ENCODE results near the gene DIP2C. TPM values are rescaled to one million over a fixed set of nuclear protein-coding genes. Genes with fewer than 3 reads are reported as not detected.
"Not testable (repeated sequence)": the region's sequence is repeated elsewhere in the genome, so short reads cannot be mapped to it uniquely, and the experiment has no call there.

DIP2C gene
- total RNA-seq, 2 donors from 2014 or later, result 13.0 to 13.7 TPM

DNA sequence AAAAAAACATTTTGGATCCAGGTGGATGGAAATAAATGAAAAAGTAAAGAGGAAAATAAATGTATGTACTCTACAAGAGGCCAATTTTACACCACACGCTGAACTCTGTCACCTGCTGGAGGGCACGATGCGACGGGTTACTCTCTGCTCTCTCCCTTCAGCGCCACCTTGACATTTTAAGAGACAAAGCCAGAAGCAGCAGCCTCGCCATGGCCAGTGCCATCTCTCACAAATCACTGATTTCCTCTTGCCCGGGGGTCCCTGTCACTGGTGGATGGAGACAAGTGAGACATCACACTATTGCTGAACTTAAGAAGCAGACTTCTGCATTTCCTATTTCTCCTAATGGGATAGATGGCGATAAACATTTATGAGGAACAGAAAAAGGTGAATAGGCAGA is 364.2 kb downstream of the DIP2C start:
- no peaks in the 10 kb centered on the region for H3K27me3 Mint-ChIP-seq (ENCODE audit: insufficient read depth)
- Histone ChIP-seq H3K27me3 (ENCODE audit: control insufficient read depth, insufficient read depth, low read length, poor library complexity, severe bottlenecking) (no peaks in the 10 kb centered on the region), H3K4me3 (ENCODE audit: low read length) (no peak overlapping the region), H3K9ac (ENCODE audit: extremely low read depth, low read length, poor library complexity, severe bottlenecking) (no peak overlapping the region), H3K36me3 (ENCODE audit: control insufficient read depth, insufficient read depth, low read length) (peaks cover 29% of the 10 kb centered on the region), H3K27ac (ENCODE audit: low read depth, low read length) (no peak overlapping the region), H3K9me3 (ENCODE audit: control insufficient read depth, low read length) (no peaks in the 10 kb centered on the region), H3K4me1 (ENCODE audit: control insufficient read depth, insufficient read depth, low read length) (no peaks in the 10 kb centered on the region)
- WGBS, 2 experiments (ENCODE audit: insufficient coverage in 1 of 2, insufficient read length in 1 of 2), result 93 to 97% methylated on average over 8 of the region's 8 CpGs
- H3K27ac Mint-ChIP-seq, result no peak overlapping the region
- H3K36me3 Mint-ChIP-seq (ENCODE audit: low read depth), result peaks cover 51% of the 10 kb centered on the region
- H3K4me3 Mint-ChIP-seq, result no peak overlapping the region
- peaks cover 6% of the 10 kb centered on the region for H3K4me1 Mint-ChIP-seq
- TF ChIP-seq, protein P1, sequence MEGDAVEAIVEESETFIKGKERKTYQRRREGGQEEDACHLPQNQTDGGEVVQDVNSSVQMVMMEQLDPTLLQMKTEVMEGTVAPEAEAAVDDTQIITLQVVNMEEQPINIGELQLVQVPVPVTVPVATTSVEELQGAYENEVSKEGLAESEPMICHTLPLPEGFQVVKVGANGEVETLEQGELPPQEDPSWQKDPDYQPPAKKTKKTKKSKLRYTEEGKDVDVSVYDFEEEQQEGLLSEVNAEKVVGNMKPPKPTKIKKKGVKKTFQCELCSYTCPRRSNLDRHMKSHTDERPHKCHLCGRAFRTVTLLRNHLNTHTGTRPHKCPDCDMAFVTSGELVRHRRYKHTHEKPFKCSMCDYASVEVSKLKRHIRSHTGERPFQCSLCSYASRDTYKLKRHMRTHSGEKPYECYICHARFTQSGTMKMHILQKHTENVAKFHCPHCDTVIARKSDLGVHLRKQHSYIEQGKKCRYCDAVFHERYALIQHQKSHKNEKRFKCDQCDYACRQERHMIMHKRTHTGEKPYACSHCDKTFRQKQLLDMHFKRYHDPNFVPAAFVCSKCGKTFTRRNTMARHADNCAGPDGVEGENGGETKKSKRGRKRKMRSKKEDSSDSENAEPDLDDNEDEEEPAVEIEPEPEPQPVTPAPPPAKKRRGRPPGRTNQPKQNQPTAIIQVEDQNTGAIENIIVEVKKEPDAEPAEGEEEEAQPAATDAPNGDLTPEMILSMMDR (conservative IDR thresholded peaks at IDR 0.05), result no peak
- DNase-seq, result no peak
- peaks cover 6% of the 10 kb centered on the region for H3K9me3 Mint-ChIP-seq

DNA sequence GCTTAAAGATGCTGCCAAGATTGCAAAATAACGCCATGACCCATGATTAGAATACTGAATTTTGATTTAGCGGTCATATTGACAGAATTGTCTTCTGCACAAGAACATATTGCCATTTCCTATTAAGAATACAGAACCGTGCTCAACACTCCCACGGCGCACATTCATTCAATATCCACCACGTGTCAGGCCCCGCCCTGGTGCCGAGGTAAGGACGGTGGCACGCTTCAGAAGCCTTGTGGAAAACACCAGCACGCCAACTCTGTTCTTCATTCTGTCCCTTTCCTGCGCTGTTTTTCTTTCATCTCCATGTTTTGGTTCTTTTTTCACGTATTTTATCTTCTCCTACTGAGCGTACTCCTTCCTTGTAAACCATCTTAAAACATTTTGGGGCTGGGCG is 364.9 kb downstream of the DIP2C start:
- peaks cover 55% of the 10 kb centered on the region for H3K36me3 Mint-ChIP-seq (ENCODE audit: low read depth)
- Histone ChIP-seq H3K27ac (ENCODE audit: low read depth, low read length) (no peak overlapping the region), H3K9me3 (ENCODE audit: control insufficient read depth, low read length) (no peaks in the 10 kb centered on the region), H3K9ac (ENCODE audit: extremely low read depth, low read length, poor library complexity, severe bottlenecking) (no peak overlapping the region), H3K4me3 (ENCODE audit: low read length) (no peak overlapping the region), H3K27me3 (ENCODE audit: control insufficient read depth, insufficient read depth, low read length, poor library complexity, severe bottlenecking) (no peaks in the 10 kb centered on the region), H3K4me1 (ENCODE audit: control insufficient read depth, insufficient read depth, low read length) (no peaks in the 10 kb centered on the region), H3K36me3 (ENCODE audit: control insufficient read depth, insufficient read depth, low read length) (peaks cover 34% of the 10 kb centered on the region)
- H3K4me1 Mint-ChIP-seq, result peaks cover 5% of the 10 kb centered on the region
- peaks cover 6% of the 10 kb centered on the region for H3K9me3 Mint-ChIP-seq
- no peak overlapping the region for H3K4me3 Mint-ChIP-seq
- H3K27me3 Mint-ChIP-seq (ENCODE audit: insufficient read depth), result no peaks in the 10 kb centered on the region
- WGBS, 2 experiments (ENCODE audit: insufficient coverage in 1 of 2, insufficient read length in 1 of 2), result 94 to 95% methylated on average over 15 of the region's 15 CpGs
- DNase-seq, result no peak
- H3K27ac Mint-ChIP-seq, result no peak overlapping the region
- TF ChIP-seq, protein P1 (conservative IDR thresholded peaks at IDR 0.05), result no peak

DNA sequence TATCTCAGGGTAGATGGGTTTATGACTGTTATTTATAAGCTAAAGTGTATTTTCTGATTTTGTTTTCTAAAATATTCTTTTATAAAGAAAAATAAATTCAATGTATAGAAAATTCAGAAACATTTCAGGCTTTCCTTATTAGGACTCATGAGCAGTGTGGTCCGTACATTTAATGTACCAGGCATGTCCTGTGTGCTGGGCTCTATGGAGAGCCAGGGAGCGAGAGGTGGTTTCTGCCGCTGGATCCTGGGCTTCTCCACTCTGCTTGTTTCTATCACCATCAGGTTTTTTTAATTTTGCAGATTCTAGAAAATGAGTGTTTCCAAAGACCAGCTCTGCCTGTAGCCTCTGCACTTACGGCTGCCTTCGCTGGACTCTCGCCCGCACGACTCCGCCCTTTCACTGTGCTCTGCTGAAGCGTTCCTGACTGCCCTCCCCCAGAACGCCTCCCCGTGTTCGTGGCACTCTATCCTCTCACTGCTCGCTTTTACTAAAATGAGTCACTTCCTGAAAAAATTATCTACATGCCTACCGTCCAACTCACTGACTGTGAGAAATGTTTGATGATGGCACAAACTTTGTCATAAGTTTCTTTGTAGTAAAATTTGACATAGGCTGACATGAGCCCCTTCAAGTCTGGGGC is 365.7 kb downstream of the DIP2C start:
- peaks cover 55% of the 10 kb centered on the region for H3K36me3 Mint-ChIP-seq (ENCODE audit: low read depth)
- 85 to 88% methylated on average over 9 to 15 of the region's 15 CpGs for WGBS, 2 experiments (ENCODE audit: insufficient coverage in 1 of 2, insufficient read length in 1 of 2)
- Histone ChIP-seq H3K9ac (ENCODE audit: extremely low read depth, low read length, poor library complexity, severe bottlenecking) (no peak overlapping the region), H3K4me1 (ENCODE audit: control insufficient read depth, insufficient read depth, low read length) (no peaks in the 10 kb centered on the region), H3K4me3 (ENCODE audit: low read length) (no peak overlapping the region), H3K27me3 (ENCODE audit: control insufficient read depth, insufficient read depth, low read length, poor library complexity, severe bottlenecking) (no peaks in the 10 kb centered on the region), H3K9me3 (ENCODE audit: control insufficient read depth, low read length) (no peaks in the 10 kb centered on the region), H3K27ac (ENCODE audit: low read depth, low read length) (no peak overlapping the region), H3K36me3 (ENCODE audit: control insufficient read depth, insufficient read depth, low read length) (peaks cover 37% of the 10 kb centered on the region)
- DNase-seq, result no peak
- TF ChIP-seq, protein P1 (conservative IDR thresholded peaks at IDR 0.05), result no peak
- H3K27me3 Mint-ChIP-seq (ENCODE audit: insufficient read depth), result no peaks in the 10 kb centered on the region
- H3K27ac Mint-ChIP-seq, result no peak overlapping the region
- H3K9me3 Mint-ChIP-seq, result peaks cover 6% of the 10 kb centered on the region
- H3K4me3 Mint-ChIP-seq, result no peak overlapping the region
- no peaks in the 10 kb centered on the region for H3K4me1 Mint-ChIP-seq

DNA sequence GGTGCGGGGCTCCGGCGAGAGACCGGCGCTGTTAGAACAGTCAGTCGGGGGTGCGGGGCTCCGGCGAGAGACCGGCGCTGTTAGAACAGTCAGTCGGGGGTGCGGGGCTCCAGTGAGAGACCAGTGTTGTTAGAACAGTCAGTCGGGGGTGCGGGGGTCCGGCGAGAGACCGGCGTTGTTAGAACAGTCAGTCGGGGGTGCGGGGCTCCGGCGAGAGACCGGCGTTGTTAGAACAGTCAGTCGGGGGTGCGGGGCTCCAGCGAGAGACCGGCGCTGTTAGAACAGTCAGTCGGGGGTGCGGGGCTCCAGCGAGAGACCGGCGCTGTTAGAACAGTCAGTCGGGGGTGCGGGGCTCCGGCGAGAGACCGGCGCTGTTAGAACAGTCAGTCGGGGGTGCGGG is 366.4 kb downstream of the DIP2C start:
- H3K27ac ChIP-seq (ENCODE audit: low read depth, low read length); H3K9me3 ChIP-seq (ENCODE audit: control insufficient read depth, low read length); H3K4me3 Mint-ChIP-seq; H3K4me1 Mint-ChIP-seq; H3K27me3 Mint-ChIP-seq (ENCODE audit: insufficient read depth); H3K4me1 ChIP-seq (ENCODE audit: control insufficient read depth, insufficient read depth, low read length); H3K27me3 ChIP-seq (ENCODE audit: control insufficient read depth, insufficient read depth, low read length, poor library complexity, severe bottlenecking); DNase-seq; H3K4me3 ChIP-seq (ENCODE audit: low read length); H3K27ac Mint-ChIP-seq; H3K9ac ChIP-seq (ENCODE audit: extremely low read depth, low read length, poor library complexity, severe bottlenecking); H3K9me3 Mint-ChIP-seq: not testable (repeated sequence)
- H3K36me3 Mint-ChIP-seq (ENCODE audit: low read depth), result peaks cover 57% of the 10 kb centered on the region
- WGBS, 2 experiments (ENCODE audit: insufficient coverage in 1 of 2, insufficient read length in 1 of 2), result 88 to 94% methylated on average over 6 to 17 of the region's 43 CpGs
- H3K36me3 ChIP-seq (ENCODE audit: control insufficient read depth, insufficient read depth, low read length), result peaks cover 40% of the 10 kb centered on the region
